Ishikawa (cell line): ENCODE measurements around the gene INPP5K.

ENCODE experiments used
- CEBPB ChIP-seq: IDR thresholded peaks from 2 replicates; pipeline ENCODE4 v1.6.1; 2012
- CREB1 ChIP-seq: IDR thresholded peaks from 2 replicates; pipeline ENCODE4 v1.6.1; 2012; ENCODE audit warnings: low read depth
- EGR1 ChIP-seq: IDR thresholded peaks from 2 replicates; pipeline ENCODE4 v1.6.1; 2012
- EP300 ChIP-seq: IDR thresholded peaks from 2 replicates; pipeline ENCODE4 v1.6.1; 2012; ENCODE audit warnings: borderline replicate concordance
- FOXM1 ChIP-seq: IDR thresholded peaks from 2 replicates; pipeline ENCODE4 v1.6.1; 2012; ENCODE audit warnings: low read depth, borderline replicate concordance
- NFIC ChIP-seq: IDR thresholded peaks from 2 replicates; pipeline ENCODE4 v1.6.1; 2012
- RAD21 ChIP-seq: IDR thresholded peaks from 2 replicates; pipeline ENCODE4 v1.6.1; 2012; ENCODE audit warnings: low read depth
- TAF1 ChIP-seq: IDR thresholded peaks from 2 replicates; pipeline ENCODE4 v1.6.1; 2012; ENCODE audit warnings: low read depth, mild to moderate bottlenecking
- TCF12 ChIP-seq: IDR thresholded peaks from 2 replicates; pipeline ENCODE4 v1.6.1; 2012; ENCODE audit warnings: low read depth
- TEAD4 ChIP-seq: IDR thresholded peaks from 2 replicates; pipeline ENCODE4 v1.6.1; 2012
- YY1 ChIP-seq: IDR thresholded peaks from 2 replicates; pipeline ENCODE4 v1.6.1; 2012; ENCODE audit warnings: low read depth
- ZBTB7A ChIP-seq: IDR thresholded peaks from 2 replicates; pipeline ENCODE4 v1.6.1; 2012; ENCODE audit warnings: low read depth
- TF ChIP-seq, protein P1 (sequence below): IDR thresholded peaks from 2 replicates; pipeline ENCODE4 v1.6.1; 2012; ENCODE audit warnings: low read depth, mild to moderate bottlenecking
- TF ChIP-seq, protein P2 (sequence below): IDR thresholded peaks from 2 replicates; pipeline ENCODE4 v1.6.1; 2012
- TF ChIP-seq, protein P3 (sequence below): IDR thresholded peaks from 2 replicates; pipeline ENCODE4 v1.6.1; 2012

Gene INPP5K

DNA sequence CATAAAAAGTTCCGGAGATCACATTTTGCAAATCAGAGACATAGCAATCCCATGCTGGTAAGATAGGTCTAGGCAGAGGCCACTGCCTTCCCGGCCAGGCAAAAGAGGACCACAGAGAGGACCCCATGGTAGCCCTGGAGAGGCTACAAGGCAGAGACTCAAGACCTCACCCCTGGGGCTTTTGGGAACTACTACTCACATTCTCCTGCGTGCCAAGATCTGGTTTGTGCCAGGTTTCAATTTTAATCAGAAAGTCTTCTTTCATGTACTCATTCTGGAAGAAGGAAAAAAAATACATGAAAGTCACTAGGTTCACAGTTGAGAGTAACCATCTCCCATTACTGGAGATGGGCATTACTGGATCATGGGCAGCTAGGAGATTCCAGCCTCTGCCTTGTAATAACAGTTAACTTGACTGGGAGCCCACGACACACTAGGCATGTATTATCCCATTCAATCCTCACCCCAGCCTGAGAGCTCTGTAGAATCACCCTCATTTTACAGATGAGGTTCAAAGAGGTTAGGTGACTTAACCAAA is 25.0 kb upstream of the INPP5K start:
- TF ChIP-seq, protein P1, sequence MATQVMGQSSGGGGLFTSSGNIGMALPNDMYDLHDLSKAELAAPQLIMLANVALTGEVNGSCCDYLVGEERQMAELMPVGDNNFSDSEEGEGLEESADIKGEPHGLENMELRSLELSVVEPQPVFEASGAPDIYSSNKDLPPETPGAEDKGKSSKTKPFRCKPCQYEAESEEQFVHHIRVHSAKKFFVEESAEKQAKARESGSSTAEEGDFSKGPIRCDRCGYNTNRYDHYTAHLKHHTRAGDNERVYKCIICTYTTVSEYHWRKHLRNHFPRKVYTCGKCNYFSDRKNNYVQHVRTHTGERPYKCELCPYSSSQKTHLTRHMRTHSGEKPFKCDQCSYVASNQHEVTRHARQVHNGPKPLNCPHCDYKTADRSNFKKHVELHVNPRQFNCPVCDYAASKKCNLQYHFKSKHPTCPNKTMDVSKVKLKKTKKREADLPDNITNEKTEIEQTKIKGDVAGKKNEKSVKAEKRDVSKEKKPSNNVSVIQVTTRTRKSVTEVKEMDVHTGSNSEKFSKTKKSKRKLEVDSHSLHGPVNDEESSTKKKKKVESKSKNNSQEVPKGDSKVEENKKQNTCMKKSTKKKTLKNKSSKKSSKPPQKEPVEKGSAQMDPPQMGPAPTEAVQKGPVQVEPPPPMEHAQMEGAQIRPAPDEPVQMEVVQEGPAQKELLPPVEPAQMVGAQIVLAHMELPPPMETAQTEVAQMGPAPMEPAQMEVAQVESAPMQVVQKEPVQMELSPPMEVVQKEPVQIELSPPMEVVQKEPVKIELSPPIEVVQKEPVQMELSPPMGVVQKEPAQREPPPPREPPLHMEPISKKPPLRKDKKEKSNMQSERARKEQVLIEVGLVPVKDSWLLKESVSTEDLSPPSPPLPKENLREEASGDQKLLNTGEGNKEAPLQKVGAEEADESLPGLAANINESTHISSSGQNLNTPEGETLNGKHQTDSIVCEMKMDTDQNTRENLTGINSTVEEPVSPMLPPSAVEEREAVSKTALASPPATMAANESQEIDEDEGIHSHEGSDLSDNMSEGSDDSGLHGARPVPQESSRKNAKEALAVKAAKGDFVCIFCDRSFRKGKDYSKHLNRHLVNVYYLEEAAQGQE, result no peak
- TF ChIP-seq TEAD4 (no peak), EP300 (no peak), CEBPB (no peak), FOXM1 (no peak), RAD21 (no peak), NFIC (no peak), YY1 (no peak), TCF12 (no peak)
- TF ChIP-seq, protein P2, sequence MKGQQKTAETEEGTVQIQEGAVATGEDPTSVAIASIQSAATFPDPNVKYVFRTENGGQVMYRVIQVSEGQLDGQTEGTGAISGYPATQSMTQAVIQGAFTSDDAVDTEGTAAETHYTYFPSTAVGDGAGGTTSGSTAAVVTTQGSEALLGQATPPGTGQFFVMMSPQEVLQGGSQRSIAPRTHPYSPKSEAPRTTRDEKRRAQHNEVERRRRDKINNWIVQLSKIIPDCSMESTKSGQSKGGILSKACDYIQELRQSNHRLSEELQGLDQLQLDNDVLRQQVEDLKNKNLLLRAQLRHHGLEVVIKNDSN, result no peak

DNA sequence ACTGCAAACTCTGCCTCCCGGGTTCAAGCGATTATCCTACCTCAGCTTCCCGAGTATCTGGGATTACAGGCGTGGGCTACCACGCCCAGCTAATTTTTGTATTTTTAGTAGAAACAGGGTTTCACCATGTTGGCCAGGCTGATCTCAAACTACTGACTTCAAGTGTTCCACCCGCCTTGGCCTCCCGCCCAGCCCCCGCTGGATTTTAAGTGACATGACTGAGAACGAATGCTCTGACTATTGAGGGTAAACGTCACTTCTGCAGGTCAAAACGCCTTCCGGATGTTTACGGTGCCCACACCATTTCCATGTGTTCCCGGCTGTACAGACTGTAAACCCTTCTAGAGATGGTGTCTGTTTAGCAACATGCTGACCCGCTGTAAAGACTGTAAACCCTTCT is 23.4 kb upstream of the INPP5K start:
- TF ChIP-seq EGR1 (no peak), TAF1 (no peak), YY1 (no peak), CREB1 (no peak), ZBTB7A (no peak), EP300 (no peak), NFIC (no peak), TCF12 (no peak), CEBPB (no peak), RAD21 (no peak), TEAD4 (no peak), FOXM1 (no peak)
- TF ChIP-seq, protein P3, sequence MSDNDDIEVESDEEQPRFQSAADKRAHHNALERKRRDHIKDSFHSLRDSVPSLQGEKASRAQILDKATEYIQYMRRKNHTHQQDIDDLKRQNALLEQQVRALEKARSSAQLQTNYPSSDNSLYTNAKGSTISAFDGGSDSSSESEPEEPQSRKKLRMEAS, result no peak
- TF ChIP-seq, protein P2, result no peak
- TF ChIP-seq, protein P1, result no peak

DNA sequence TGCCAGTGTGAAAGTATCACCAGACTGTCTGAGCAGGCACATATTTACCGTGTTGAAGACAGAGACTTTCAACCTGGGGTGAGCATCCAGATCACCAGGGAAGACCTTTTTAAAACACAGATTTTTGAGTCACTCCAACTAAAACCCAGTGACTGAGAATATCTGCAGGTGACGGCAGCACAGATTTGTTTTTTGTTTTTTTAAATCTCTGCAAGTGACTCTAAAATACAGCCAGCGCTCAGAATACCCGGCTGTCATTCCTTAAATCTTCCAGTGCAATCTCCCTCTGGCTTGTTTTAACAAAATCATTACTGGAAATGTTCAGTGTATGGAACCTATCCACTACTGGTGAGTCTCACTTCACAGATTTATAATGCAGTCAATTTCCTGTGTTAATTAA is 19.3 kb upstream of the INPP5K start:
- TF ChIP-seq RAD21 (no peak), ZBTB7A (no peak), EP300 (no peak), FOXM1 (no peak), EGR1 (no peak), TEAD4 (no peak), CREB1 (no peak), CEBPB (no peak), YY1 (no peak), TAF1 (no peak), NFIC (no peak), TCF12 (no peak)
- TF ChIP-seq, protein P1, result no peak
- TF ChIP-seq, protein P3, result no peak
- TF ChIP-seq, protein P2, result no peak

DNA sequence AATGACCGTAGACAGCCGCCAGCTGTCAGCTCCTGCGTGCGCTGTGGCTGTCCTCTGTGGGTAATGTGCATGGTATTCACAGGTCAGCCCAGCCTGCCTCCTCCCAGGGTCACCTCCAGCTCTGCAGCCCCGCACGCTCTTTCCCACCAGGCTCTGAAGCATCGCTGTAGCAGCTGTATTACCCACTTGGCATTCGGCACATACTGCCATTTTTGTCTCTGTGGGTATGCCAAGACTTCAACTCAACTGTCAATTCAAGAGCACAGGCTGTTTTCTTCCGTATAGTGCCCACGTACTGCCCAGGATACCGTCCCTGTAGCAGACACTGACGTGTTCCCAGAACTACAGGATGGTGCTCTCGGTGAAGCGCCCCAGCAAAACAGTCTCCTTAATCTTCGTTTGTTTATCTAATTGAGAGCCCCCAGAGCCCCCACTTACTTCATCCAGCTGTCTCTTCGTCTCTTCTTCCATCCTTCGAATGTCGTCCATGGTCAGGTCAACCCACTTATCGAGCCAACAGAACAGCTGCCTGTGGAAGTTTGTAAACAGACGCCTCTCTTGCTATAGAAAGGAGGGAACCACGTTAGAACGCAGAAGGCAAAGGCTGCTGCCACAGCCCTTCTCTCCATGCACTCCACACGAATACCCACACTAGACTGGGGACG is 17.4 kb upstream of the INPP5K start:
- TF ChIP-seq CEBPB, result no peak
- TF ChIP-seq TAF1, result no peak
- TF ChIP-seq TEAD4, result no peak
